ENCODE results near the gene FOXK2.

DNA sequence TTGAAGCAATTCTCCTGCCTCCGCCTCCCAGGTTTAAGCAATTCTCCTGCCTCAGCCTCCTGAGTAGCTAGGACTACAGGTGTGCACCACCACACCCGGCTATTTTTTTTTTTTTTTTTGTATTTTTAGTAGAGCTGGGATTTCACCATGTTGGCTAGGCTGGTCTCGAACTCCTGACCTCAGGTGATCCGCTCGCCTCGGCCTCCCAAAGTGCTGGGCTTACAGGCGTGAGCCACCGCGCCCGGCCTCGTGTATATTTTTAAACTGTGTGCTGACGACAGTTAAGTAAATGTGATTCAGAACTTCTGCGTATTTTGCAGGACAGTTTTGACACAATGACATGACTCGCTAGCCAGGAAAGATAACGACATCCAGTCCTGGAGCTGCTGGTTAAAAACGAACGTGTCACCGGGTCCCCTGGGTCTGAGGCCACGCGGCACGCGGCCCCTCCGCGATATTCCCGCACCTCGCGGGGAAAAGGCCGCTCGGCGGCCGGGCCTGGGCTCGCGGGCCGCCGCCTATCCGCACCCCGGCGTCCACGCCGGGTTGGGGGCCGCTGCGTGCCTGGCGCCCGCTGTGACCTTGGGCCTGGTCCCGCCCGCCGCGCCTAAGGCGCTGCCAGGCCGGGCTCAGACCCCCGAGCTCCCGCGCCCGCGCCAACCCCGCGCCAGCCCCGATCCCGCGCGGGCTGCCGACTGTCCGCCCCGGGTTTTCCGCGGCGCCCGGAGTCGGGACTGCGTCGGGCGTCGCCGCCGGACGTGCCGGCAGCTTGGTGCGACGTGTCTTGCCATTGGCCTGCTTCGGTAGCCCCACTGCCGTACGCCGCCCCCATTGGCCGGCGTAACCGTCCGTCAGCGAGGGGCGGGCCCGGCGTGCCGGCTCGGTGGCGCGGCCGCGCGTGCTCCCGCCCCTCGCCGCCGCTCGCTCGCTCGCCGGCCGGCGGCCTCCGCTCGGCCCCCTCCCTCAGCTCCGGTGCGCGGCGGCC lies at the start of gene FOXK2:
- no peak for TF ChIP-seq CTCF (conservative IDR thresholded peaks at IDR 0.05; ENCODE audit: low read length)
- no peak for TF ChIP-seq EZH2phosphoT487 (IDR thresholded peaks at IDR 0.05; ENCODE audit: borderline replicate concordance, low read depth, low read length)
